K562 (cell line): ENCODE data around the gene FARSA. TPM values are rescaled to one million over a fixed set of nuclear protein-coding genes. Genes with fewer than 3 reads are reported as not detected.

Experiments used
- ASH1L ChIP-seq: fragments of 450-650 bp; IDR thresholded peaks from 2 replicates; pipeline ENCODE4 v1.6.1; 2018; ENCODE audit warnings: borderline replicate concordance, mild to moderate bottlenecking, low read depth; ENCODE audit not compliant: partially characterized antibody
- BCOR ChIP-seq: fragments of 450-650 bp; IDR thresholded peaks from 2 replicates; pipeline ENCODE4 v1.6.1; 2016
- CBFA2T3 ChIP-seq: fragments of 450-650 bp; IDR thresholded peaks from 2 replicates; pipeline ENCODE4 v1.6.1; 2017
- CBX1 ChIP-seq: sonication (generic); IDR thresholded peaks from 2 replicates; pipeline ENCODE4 v1.6.1; 2016; ENCODE audit warnings: antibody characterized with exemption, low read depth, mild to moderate bottlenecking
- ELF4 ChIP-seq: fragments of 450-650 bp; formaldehyde crosslinking; IDR thresholded peaks from 2 replicates; pipeline ENCODE4 v1.4.0; 2022; ENCODE audit warnings: missing genetic modification characterization
- LEF1 ChIP-seq: fragments of 450-650 bp; IDR thresholded peaks from 2 replicates; pipeline ENCODE4 v1.6.1; 2016; ENCODE audit warnings: mild to moderate bottlenecking
- MXI1 ChIP-seq: IDR thresholded peaks from 2 replicates; pipeline ENCODE4 v1.6.1; 2011; ENCODE audit warnings: low read depth, mild to moderate bottlenecking, improper control_type of control experiment, low read length
- NCOA6 ChIP-seq: fragments of 450-650 bp; IDR thresholded peaks from 2 replicates; pipeline ENCODE4 v1.6.1; 2017; ENCODE audit warnings: mild to moderate bottlenecking
- NR2C2 ChIP-seq, 2 experiments: fragments of 200-800 bp in 1 of 2; sonication (Bioruptor generic) in 1 of 2; sonication (generic) in 1 of 2; formaldehyde crosslinking in 1 of 2; IDR thresholded peaks; 2 replicates each; pipeline versions ENCODE4 v1.6.1 to v1.8.0; 2016 to 2022; ENCODE audit warnings: mild to moderate bottlenecking in 1 of 2, missing compliant biosample characterization in 1 of 2, missing genetic modification characterization in 1 of 2, missing genetic modification reagents in 1 of 2
- POLR2G ChIP-seq: fragments of 200-400 bp; formaldehyde crosslinking; IDR thresholded peaks from 2 replicates; pipeline ENCODE4 v1.6.1; 2017; ENCODE audit warnings: low read depth, mild to moderate bottlenecking, antibody characterized with exemption, low read length, moderate library complexity
- RFX5 ChIP-seq: IDR thresholded peaks from 2 replicates; pipeline ENCODE4 v1.6.1; 2011; ENCODE audit warnings: low read depth, mild to moderate bottlenecking, improper control_type of control experiment, low read length
- SETDB1 ChIP-seq: IDR thresholded peaks from one replicate; pipeline ENCODE4 v1.6.1; 2012; ENCODE audit warnings: low read length, control low read depth, inconsistent platforms
- SPI1 ChIP-seq: IDR thresholded peaks from 2 replicates; pipeline ENCODE4 v1.6.1; 2011; ENCODE audit warnings: low read depth, low read length, control low read depth, borderline replicate concordance
- THRB ChIP-seq: fragments of 450-650 bp; formaldehyde crosslinking; conservative IDR thresholded peaks from 2 replicates; pipeline ENCODE4 v1.4.0; 2022; ENCODE audit warnings: mild to moderate bottlenecking, missing genetic modification characterization
- VEZF1 ChIP-seq: fragments of 200-800 bp; sonication (Bioruptor generic); IDR thresholded peaks from 2 replicates; pipeline ENCODE4 v1.6.1; 2017; ENCODE audit warnings: missing genetic modification characterization, missing compliant biosample characterization
- ZNF444 ChIP-seq: fragments of 250-450 bp; sonication (Bioruptor Pico); IDR thresholded peaks from 2 replicates; pipeline ENCODE4 v1.4.0; 2020; ENCODE audit warnings: mild to moderate bottlenecking, moderate library complexity
- ZNF717 ChIP-seq: fragments of 250-450 bp; sonication (Bioruptor Pico); IDR thresholded peaks from 2 replicates; pipeline ENCODE4 v1.5.0; 2021
- polyA plus RNA-seq, 8 experiments: library from polyadenylated mRNA; depleted of rRNA in 4 of 8; stranded (reverse) in 5 of 8; unstranded in 3 of 8; fragments of >200 nt; fragmentation: Nextera tagmentation in 2 of 8; fragmentation: Illumina TruSeq in 1 of 8; extraction: Ambion mirVana in 2 of 8; extraction: Trizol in 1 of 8; gene quantifications; 2 replicates each; pipeline versions ENCODE4 v1.2.1 to v1.2.3, GENCODE V29; 2011 to 2014; ENCODE audit warnings: inconsistent platforms in 1 of 8, missing spikeins in 1 of 8
- total RNA-seq, 7 experiments: library from RNA; depleted of rRNA in 6 of 7; stranded (reverse); fragments of >200 nt in 6 of 7; fragmentation: Illumina TruSeq in 2 of 7; extraction: Trizol in 2 of 7; gene quantifications; 2 replicates each; pipeline versions ENCODE4 v1.2.1 to v1.2.3, GENCODE V29; 2011 to 2021; ENCODE audit warnings: low replicate concordance in 1 of 7
- TF ChIP-seq, protein P1 (sequence below): fragments of 450-650 bp; IDR thresholded peaks from 2 replicates; pipeline ENCODE4 v1.6.1; 2016; ENCODE audit warnings: missing biosample characterization, missing genetic modification characterization
- TF ChIP-seq, protein P2 (sequence below), 2 experiments: fragments of 450-650 bp; IDR thresholded peaks; 2 replicates each; pipeline ENCODE4 v1.6.1; 2016
- TF ChIP-seq, protein P3 (sequence below): fragments of 450-650 bp; IDR thresholded peaks from 2 replicates; pipeline ENCODE4 v1.6.1; 2018; ENCODE audit not compliant: partially characterized antibody

Gene FARSA
- total and polyA plus RNA-seq, 9 of the 15 experiments (the other 6 are each of a cell fraction or from before 2014, with no cell fraction given) = 25.2 to 237 (median 89.6) TPM

DNA sequence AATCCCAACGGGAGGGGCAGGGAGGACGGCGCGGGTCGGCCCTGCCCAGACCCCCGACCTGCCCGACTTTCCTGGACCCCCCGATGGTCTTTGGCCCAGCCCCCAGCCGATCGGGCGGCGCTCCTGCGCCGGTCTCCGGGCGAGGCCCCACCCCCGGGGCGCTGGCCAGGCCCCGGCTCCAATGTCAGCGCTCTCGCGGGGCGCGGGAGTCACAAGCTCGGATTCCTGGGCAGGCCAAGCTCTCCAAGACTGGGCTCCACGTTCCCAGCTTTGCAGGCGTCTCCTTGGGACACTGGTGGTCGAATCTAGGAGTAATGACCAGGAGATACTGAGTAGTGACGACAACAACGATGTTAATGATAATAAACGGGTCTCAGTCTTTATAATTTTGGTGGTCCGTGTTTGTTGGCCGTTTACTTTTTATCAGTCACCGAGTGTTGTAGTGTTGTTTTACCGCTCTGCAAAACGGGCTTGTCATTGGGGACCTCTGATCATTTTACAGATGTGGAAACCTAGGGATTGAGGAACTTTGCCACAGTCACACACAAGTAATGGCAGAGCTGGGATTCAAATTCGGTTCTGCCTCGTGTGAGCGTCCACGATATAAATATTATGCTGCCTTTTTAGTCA, 12.7 kb upstream of the FARSA start (continued):
- TF ChIP-seq NR2C2 (CRISPR knock-in tag; IDR thresholded peaks at IDR 0.05) (no peak), NR2C2 (tag; IDR thresholded peaks at IDR 0.05) (peak; percentile 97; the same call in 1 of the 2 replicates), BCOR (peak; percentile 53; the same call in 1 of the 2 replicates), SPI1 (no peak), VEZF1 (0 out of 2 replicates have a peak, but pooled peaks have one; percentile 2), CBFA2T3 (no peak), CBX1 (0 out of 2 replicates have a peak, but pooled peaks have one; percentile 9), ASH1L (no peak), NCOA6 (no peak), SETDB1 (no peak), RFX5 (no peak), POLR2G (peak; percentile 82), ELF4 (CRISPR knock-in tag) (0 out of 2 replicates have a peak, but pooled peaks have one; percentile 40), THRB (CRISPR knock-in tag) (0 out of 2 replicates have a peak, but pooled peaks have one; percentile 23), ZNF444 (CRISPR knock-in tag) (no peak), LEF1 (no peak), ZNF717 (no peak), MXI1 (no peak)
- TF ChIP-seq, protein P1, sequence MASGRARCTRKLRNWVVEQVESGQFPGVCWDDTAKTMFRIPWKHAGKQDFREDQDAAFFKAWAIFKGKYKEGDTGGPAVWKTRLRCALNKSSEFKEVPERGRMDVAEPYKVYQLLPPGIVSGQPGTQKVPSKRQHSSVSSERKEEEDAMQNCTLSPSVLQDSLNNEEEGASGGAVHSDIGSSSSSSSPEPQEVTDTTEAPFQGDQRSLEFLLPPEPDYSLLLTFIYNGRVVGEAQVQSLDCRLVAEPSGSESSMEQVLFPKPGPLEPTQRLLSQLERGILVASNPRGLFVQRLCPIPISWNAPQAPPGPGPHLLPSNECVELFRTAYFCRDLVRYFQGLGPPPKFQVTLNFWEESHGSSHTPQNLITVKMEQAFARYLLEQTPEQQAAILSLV (tag) = no peak
- TF ChIP-seq, protein P2, sequence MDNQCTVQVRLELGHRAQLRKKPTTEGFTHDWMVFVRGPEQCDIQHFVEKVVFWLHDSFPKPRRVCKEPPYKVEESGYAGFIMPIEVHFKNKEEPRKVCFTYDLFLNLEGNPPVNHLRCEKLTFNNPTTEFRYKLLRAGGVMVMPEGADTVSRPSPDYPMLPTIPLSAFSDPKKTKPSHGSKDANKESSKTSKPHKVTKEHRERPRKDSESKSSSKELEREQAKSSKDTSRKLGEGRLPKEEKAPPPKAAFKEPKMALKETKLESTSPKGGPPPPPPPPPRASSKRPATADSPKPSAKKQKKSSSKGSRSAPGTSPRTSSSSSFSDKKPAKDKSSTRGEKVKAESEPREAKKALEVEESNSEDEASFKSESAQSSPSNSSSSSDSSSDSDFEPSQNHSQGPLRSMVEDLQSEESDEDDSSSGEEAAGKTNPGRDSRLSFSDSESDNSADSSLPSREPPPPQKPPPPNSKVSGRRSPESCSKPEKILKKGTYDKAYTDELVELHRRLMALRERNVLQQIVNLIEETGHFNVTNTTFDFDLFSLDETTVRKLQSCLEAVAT (IDR thresholded peaks at IDR 0.05) = peak; percentile 44 to 58; a peak in 3 of 4 replicates
- TF ChIP-seq, protein P3, sequence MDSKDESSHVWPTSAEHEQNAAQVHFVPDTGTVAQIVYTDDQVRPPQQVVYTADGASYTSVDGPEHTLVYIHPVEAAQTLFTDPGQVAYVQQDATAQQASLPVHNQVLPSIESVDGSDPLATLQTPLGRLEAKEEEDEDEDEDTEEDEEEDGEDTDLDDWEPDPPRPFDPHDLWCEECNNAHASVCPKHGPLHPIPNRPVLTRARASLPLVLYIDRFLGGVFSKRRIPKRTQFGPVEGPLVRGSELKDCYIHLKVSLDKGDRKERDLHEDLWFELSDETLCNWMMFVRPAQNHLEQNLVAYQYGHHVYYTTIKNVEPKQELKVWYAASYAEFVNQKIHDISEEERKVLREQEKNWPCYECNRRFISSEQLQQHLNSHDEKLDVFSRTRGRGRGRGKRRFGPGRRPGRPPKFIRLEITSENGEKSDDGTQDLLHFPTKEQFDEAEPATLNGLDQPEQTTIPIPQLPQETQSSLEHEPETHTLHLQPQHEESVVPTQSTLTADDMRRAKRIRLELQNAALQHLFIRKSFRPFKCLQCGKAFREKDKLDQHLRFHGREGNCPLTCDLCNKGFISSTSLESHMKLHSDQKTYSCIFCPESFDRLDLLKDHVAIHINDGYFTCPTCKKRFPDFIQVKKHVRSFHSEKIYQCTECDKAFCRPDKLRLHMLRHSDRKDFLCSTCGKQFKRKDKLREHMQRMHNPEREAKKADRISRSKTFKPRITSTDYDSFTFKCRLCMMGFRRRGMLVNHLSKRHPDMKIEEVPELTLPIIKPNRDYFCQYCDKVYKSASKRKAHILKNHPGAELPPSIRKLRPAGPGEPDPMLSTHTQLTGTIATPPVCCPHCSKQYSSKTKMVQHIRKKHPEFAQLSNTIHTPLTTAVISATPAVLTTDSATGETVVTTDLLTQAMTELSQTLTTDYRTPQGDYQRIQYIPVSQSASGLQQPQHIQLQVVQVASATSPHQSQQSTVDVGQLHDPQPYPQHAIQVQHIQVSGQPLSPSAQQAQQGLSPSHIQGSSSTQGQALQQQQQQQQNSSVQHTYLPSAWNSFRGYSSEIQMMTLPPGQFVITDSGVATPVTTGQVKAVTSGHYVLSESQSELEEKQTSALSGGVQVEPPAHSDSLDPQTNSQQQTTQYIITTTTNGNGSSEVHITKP = no peak
